GM21737 (cell line): ENCODE measurements around the gene RBMXL2.

ENCODE experiments used
- ATAC-seq: cut with Tn5 transposase; IDR thresholded peaks from one replicate; pipeline ENCODE4 v1.9.1; 2021; ENCODE audit warnings: mild to moderate bottlenecking, moderate library complexity; ENCODE audit not compliant: unreplicated experiment

The RBMXL2 gene

DNA sequence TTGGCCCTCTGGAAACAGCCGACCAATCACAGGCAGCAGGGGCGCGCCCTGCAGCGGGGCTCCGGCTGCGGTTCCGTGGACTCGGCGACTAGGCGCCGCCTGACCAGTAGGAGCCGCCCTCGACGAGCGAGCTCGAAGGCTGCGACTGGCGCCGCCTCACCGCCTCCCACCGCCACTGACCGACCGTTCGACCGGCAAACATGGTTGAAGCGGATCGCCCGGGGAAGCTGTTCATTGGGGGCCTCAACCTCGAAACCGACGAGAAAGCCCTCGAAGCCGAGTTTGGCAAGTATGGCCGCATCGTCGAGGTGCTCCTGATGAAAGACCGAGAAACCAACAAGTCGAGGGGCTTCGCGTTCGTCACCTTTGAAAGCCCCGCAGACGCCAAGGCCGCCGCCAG, at the start of gene RBMXL2:
Gene RBMXL2, plus strand, starts transcription at position 78 of the 400 bp plus-strand sequence. Its CDS starts 123 bp downstream, at position 201.
- ATAC-seq = no peak

DNA sequence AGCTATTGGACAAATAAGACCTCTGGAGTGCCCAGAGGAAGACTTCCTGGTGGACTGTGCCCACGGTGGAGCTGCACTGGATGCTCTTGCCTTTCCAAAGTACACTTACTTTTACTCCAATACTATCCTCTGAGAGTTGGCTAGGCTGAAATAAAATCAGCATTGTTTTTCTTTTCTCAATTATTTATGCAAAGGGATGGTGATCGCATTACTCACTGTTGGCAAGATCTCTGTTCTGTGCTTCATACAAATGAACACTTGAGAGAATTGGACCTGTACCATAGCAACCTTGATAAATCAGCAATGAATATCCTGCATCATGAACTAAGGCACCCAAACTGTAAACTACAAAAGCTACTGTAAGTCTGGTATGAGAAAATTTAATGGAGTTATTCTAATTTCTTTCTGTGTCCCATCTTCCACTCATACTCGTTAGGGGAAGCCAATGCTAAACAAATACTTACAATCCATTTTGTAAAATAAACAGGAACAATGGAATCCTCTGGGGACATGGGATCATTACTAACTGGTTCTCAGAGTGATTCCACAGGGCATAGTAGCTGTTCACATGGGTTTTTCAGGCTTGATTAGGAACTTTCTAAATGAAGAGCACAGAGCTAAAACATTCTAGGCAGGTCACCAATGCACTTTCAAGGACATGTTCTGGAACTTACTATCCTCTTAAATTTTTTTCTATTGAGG, 42.2 kb upstream of the RBMXL2 start:
- no peak for ATAC-seq

DNA sequence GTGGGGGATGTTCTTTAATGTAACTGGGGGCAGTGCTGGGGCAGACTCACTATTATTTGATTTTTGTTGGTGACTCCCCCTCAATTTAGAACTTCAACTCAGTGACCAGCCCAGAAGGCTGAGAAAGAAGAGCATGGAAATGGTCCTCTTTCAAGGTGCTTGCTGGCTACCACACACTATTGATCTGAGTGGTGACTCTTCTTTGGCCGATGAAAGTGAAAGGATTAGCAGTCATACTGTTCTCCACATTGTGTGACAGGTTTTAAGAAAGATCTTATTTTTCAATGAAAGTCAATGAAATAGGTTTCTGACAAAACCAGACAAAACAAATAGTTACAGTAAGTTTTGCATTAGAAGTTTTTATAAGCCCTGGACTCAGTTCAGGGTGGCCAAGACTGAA, 38.6 kb upstream of the RBMXL2 start:
- ATAC-seq = no peak

DNA sequence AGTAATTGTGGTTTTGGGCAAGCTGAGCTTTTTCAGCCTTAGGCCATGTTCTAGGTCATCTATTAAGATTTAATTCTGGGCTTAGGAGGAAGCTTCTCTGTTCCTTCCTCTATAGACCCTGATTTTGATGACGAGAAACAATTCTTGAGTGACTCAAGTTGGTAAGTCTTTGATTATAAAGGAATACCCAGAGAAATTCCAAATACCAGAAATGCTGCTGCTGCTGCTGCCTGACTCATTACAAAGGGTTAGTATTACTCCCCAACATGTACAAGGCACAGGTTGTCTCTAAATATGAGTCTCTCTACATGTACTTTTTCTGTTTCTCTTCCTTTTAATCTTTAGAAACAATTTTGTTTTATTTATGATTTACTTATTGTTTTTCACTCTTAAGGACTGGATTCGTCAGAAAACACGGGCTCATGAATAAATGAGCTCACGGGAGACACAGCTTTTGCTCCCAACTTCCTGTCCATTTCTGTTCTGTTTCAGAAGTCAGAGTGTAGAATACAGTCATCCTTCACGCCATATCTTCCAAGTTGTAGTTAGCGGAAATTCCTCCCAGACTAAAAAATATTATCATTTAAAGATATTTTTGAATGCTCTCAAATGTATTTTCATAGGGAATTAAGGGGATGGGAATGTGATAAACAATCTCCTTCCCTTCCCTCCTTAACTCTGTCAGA, 31.8 kb upstream of the RBMXL2 start:
- no peak for ATAC-seq

DNA sequence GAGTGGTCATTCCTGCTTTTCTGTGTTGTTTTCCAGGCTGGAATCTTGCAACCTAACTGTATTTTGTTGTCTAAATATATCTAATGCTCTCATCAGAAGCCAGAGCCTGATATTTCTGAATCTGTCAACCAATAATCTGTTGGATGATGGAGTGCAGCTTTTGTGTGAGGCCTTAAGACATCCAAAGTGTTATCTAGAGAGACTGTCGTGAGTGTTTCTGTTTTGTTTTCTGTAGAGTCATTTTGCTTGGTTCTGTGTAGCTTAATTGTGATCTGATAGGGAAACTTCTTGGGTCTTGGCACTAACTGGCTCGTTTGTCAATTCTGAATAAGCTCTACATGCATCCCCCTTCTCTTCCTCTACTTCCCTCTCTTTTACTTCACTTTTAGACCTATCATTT, 31.2 kb upstream of the RBMXL2 start:
- no peak for ATAC-seq

DNA sequence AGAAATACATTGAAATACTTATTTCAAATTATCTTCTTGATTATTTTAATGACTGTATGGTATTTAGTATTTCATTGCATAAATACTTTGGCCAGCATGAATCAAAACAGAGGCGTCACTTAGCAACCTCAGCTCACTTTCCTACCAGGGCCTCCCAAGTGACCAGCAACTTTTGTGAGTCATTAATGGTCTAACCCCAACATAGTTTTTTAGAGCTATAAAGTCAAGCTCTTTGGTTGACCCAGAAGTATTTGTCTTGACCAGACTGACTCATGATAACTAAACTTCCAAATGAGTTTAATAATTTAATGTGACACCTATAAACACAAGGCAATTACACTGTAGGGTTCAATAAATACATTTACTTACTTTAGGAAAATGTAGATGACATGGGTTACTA, 27.9 kb upstream of the RBMXL2 start:
- no peak for ATAC-seq

DNA sequence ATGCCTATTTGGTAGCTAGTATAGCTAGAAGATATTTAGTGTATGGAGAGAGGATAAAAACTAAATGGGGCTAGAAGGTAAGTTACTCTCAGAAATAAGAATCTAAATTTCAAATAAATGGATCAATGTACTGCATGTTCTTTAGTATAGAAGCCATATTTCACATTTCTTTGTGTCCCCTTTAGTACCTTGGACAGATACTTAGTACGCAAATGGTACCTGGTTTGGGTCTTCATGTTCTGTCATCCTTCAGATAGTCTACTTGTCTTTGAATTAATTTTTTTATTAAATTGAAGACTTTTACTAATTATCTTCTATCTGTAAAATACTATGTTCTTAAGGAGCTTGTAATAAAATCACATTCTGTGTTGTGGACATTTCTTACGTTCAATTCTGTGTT, 26.3 kb upstream of the RBMXL2 start:
- no peak for ATAC-seq

DNA sequence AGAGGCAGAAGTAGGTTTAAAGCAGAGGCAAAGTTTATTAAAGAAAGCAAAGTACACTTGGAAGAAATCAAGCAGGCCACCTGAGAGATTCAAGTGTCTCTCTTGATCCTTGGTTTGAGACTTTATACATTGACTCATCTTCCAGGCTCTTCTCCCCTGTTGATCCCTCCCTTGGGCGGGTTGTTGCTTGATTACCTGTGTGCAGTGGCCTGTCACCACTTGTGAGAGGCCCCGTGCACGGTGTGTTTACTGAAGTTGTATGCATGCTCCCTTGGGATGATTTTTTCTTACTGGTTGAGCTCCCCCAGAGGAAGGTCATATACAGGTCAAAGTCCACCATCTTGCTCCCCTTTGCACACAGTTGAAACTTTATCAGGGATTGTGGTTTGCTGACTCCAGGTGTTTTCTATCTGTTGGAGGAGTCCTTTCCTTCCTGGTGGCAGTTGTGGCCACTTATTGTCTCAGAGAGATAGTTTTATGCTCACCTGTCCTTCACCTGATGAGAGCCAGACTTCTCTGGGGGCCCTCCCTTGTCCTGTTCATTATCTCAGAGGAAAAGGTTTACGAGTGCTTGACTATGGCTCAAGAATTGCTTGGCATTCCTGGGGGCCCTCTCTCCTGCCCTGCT, 16.3 kb upstream of the RBMXL2 start:
- no peak for ATAC-seq

DNA sequence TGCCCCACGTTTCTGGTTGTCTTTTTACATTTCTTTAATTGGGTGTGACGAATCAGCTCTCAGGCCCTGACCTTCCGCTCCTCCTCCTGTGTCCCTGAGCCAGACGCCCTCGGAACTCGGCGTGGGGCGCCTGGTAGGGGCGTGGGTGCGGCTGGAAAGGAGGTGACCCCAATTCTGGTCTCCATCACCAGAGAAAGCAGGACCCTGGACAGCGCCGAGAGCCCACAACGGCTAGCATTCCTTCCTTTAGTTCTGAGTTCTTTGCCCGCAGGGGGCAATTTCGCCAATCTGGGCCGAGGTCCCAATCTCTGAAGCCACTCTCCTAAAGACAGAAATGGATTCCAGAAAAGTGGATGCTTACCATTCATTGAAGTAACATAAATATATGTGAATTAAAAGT, 11.7 kb upstream of the RBMXL2 start:
- no peak for ATAC-seq

DNA sequence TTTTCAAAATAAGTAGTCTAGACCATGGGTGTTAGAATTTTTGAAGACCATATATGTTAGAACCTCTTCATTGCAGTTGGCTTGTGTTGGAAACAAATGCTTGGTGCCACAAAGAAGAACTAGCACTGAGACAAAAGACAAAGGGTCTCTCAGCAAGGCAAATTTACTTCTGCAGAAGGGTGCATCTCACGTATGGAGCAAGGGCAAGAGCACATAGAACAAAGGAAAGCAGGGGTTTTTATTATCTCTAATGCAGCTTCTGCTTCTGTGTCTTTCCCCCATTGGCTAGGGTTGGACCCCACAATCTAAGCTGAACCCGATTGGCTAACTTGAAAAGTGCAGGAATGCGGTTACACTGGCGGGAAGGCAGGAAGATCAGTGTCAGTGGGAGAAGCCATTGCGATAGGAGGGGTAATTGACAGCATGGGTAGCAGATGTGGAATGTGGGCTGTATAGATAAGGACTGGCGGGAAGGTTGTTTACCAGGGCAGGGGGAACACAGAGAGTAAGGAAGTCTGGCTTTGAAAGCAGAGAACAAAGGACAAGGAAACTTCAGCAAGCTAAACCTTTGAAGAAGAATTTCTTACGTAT, 9.2 kb upstream of the RBMXL2 start:
- no peak for ATAC-seq

DNA sequence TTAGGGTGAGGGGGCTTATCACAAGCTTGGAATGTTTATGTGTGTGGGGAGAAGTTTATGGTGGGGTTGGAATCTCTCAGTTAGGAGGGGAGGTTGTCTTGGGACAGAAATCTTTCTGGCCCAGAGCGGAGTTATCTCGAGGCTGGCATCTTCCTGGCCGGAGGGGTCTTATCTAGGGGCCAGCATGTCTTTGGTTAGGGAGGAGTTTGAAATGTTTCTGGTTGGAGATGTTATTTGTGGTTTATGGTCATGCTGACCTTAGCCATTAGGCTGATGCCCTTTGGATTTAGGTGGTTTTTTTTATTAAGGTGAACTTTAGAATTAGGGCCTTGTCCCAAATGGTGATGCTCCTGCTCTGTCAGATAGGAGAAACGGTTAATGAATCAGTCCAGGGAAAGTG, 7.9 kb upstream of the RBMXL2 start:
- no peak for ATAC-seq

DNA sequence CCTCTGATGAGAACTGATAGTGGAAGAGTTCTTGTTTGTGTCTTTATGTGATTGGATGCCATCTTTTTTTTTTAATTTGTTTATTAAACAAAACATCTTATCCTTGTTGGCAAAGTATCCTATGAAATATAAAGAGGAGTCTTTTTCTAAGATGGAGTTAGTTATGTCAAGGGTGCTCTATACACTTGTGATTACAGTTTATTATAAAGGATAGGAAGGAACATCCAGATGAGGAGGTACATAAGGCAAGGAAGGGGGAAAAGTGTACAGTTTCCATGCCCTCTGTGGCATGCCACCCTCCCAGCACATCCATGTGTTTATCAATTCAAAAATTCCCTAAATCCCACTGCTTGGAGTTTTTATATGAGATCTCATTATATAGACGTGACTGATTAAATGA, 7.4 kb upstream of the RBMXL2 start:
- ATAC-seq = no peak

DNA sequence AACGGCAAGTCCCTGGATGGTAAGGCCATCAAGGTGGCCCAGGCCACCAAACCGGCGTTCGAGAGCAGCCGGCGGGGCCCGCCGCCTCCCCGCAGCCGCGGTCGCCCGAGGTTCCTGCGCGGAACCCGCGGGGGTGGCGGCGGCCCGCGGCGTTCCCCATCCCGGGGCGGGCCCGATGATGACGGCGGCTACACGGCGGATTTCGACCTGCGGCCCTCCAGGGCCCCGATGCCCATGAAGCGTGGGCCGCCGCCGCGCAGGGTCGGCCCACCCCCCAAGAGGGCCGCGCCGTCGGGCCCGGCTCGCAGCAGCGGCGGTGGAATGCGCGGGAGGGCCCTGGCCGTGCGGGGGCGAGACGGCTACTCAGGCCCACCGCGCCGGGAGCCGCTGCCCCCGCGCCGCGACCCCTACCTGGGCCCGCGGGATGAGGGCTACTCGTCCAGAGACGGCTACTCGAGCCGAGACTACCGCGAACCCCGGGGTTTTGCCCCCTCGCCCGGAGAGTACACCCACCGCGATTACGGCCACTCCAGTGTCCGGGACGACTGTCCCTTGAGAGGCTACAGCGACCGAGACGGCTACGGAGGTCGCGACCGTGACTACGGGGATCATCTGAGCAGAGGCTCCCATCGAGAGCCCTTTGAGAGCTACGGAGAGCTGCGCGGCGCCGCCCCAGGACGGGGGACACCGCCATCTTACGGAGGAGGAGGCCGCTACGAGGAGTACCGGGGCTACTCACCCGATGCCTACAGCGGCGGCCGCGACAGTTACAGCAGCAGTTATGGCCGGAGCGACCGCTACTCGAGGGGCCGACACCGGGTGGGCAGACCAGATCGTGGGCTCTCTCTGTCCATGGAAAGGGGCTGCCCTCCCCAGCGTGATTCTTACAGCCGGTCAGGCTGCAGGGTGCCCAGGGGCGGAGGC, 792 bp downstream of the RBMXL2 start:
- no peak for ATAC-seq

DNA sequence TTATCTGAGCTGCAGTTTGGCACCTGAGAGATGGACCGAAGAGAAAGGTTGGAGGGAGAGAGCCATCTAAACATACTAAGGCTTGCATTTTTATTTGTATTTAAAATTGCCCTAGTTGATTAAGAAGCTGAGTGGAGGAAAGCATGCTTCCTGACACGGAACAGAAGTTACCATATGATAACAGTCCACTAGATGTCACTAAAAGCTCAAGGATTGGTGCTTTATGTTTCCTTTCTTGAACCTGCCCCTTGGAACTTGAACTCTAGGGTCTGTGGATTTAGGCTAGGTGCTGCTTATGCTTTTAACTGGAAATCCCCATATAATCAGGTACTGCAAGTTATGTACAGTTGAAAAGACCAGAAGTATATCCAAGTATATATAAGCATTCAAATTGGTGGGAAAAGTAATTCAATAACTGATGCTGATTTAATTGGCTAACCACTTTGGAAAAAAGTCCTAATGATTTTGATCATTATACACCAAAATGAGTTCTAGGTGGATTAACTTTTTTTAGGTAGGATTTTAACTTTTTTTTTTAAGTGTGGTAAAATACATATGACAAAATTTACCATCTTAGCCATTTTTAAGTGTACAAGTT, 9.5 kb downstream of the RBMXL2 start:
- peak; percentile 76 for ATAC-seq

DNA sequence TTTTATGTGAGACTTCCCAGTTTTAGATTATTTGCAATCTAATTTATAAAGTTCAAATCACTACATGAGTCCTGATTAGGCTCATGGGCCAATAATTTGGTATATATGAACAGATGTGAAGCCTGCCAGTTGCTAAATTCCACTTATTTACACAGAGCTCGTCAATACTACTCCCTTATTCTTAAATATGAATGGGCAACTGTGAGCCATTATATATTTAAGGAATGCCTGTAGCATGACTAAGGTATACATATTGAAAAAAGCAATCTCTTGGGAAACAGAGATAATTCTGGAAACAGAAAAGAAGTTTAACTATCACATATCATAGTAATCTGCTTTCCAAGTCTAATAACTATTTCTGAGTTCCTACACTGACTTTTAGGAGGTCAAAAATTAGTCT, 27.0 kb downstream of the RBMXL2 start:
- no peak for ATAC-seq

DNA sequence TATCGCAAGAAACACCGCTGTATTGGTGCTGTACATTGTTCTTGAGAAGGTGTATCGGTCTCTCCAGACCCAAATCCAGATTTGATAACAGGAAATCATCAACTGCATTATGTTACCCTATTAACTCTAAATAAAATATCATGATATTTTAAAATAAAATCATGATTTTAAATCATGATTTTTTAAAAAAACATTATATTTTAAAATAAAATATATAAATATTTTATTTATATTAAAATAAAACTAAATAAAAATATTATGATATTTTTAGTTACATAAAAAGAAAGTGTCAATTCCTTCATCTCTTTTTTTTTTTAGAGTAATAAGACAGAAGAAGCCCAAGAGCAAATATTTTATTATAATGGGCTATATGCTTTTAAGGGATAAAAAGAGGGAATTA, 27.6 kb downstream of the RBMXL2 start:
- no peak for ATAC-seq

DNA sequence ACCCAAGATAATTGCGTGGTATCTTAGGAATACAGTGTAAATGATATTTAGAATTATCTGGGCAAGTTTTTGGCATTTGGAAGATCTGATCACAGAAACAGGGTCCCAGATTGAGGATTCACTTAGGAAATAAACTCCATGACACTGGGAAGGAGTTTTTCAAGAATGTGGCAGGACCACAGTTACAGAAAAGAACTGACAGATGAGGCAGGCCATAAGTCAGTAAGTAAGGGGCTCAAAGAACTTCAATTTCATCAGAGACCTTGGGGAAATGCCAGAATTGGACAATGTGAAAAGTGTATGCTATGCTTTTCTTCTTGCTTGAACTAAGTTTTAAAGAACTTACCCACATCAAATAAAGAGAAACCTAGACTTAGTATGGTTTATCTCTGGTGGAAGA, 49.3 kb downstream of the RBMXL2 start:
- no peak for ATAC-seq
